Ascending aorta (tissue), 2 donors: ENCODE results near the gene WDR37. TPM values are rescaled to one million over a fixed set of nuclear protein-coding genes. Genes with fewer than 3 reads are reported as not detected.

Experiments used
- DNase-seq, 2 donors: peaks; one replicate each; pipeline ENCODE4 v3.0.0-alpha.2; 2019; ENCODE audit warnings: low spot score in 2 of 2
- H3K27ac ChIP-seq, 2 donors: fragments of 200-600 bp; sonication (generic); one replicate each; pipeline ENCODE4 v1.5.1; 2016 to 2017; ENCODE audit warnings: mild to moderate bottlenecking in 1 of 2
- H3K27me3 ChIP-seq: fragments of 200-600 bp; sonication (generic); one replicate; pipeline ENCODE4 v1.5.1; 2017
- H3K36me3 ChIP-seq, 2 donors: fragments of 200-600 bp; sonication (generic); one replicate each; pipeline ENCODE4 v1.5.1; 2016
- H3K4me1 ChIP-seq, 2 donors: fragments of 200-600 bp; sonication (generic); one replicate each; pipeline ENCODE4 v1.5.1; 2016 to 2017; ENCODE audit warnings: mild to moderate bottlenecking in 1 of 2
- H3K4me3 ChIP-seq, 2 donors: fragments of 200-600 bp; sonication (generic); one replicate each; pipeline ENCODE4 v1.5.1; 2016 to 2017; ENCODE audit warnings: mild to moderate bottlenecking in 1 of 2
- H3K9me3 ChIP-seq, 2 donors: fragments of 200-600 bp; sonication (generic); one replicate each; pipeline ENCODE4 v1.5.1; 2016
- CTCF ChIP-seq, 3 experiments: fragments of 200-600 bp in 2 of 3; fragments of 450-650 bp in 1 of 3; sonication (generic) in 2 of 3; IDR thresholded peaks; one replicate each; pipeline ENCODE4 v1.5.1; 2016 to 2019; ENCODE audit warnings: antibody characterized with exemption in 3 of 3, mild to moderate bottlenecking in 1 of 3, moderate library complexity in 1 of 3
- intact Hi-C: fragments of 100-400 bp; cut with DNase I; formaldehyde crosslinking; loops from one replicate; pipeline ENCODE4 v1.15.1; 2023
- total RNA-seq: library from RNA; depleted of rRNA; stranded (reverse); fragments of >200 nt; gene quantifications from one replicate; pipeline ENCODE4 v1.1.0, GENCODE V29; 2016

Gene WDR37
- total RNA-seq, 1 donor from 2014 or later, result 4.4 TPM

- no peaks in the 10 kb centered on the region for H3K9me3 ChIP-seq
- DNase-seq, result no peak
- no peak for TF ChIP-seq CTCF (IDR thresholded peaks at IDR 0.05)
- H3K36me3 ChIP-seq, result no peaks in the 10 kb centered on the region
- H3K27me3 ChIP-seq, result no peaks in the 10 kb centered on the region
- intact Hi-C loops, result no loop called here
- H3K4me3 ChIP-seq, result no peak overlapping the region
- H3K4me1 ChIP-seq, result no peaks in the 10 kb centered on the region
- no peak overlapping the region for H3K27ac ChIP-seq
These were observed 97.7 kb downstream of the WDR37 start for GRCh38 chr10:1153805-1154351.

GRCh38 chr10:1154531-1155295 is 98.5 kb downstream of the WDR37 start:
- Histone ChIP-seq H3K27ac (no peak overlapping the region), H3K4me3 (no peak overlapping the region), H3K36me3 (no peaks in the 10 kb centered on the region), H3K9me3 (no peaks in the 10 kb centered on the region), H3K27me3 (no peaks in the 10 kb centered on the region), H3K4me1 (no peaks in the 10 kb centered on the region)
- intact Hi-C loops, result no loop called here
- peak in 1 of 2 donors; percentile 31 for DNase-seq
- no peak for TF ChIP-seq CTCF (IDR thresholded peaks at IDR 0.05)

- Histone ChIP-seq H3K36me3 (no peaks in the 10 kb centered on the region), H3K4me3 (no peak overlapping the region), H3K4me1 (no peaks in the 10 kb centered on the region), H3K9me3 (no peaks in the 10 kb centered on the region), H3K27ac (no peak overlapping the region), H3K27me3 (no peaks in the 10 kb centered on the region)
- intact Hi-C loops, result no loop called here
- no peak for TF ChIP-seq CTCF (IDR thresholded peaks at IDR 0.05)
- DNase-seq, result peak in 1 of 2 donors; percentile 43
These were observed 99.8 kb downstream of the WDR37 start for GRCh38 chr10:1155791-1156615.

- Histone ChIP-seq H3K27ac (no peak overlapping the region), H3K36me3 (no peaks in the 10 kb centered on the region), H3K4me3 (no peak overlapping the region), H3K9me3 (no peaks in the 10 kb centered on the region), H3K4me1 (no peaks in the 10 kb centered on the region), H3K27me3 (no peaks in the 10 kb centered on the region)
- intact Hi-C loops, result no loop called here
- no peak for DNase-seq
- TF ChIP-seq CTCF (IDR thresholded peaks at IDR 0.05), result no peak
These were observed 100.4 kb downstream of the WDR37 start for GRCh38 chr10:1156616-1156886.

- H3K36me3 ChIP-seq, result no peaks in the 10 kb centered on the region
- H3K4me3 ChIP-seq, result no peak overlapping the region
- no peak for TF ChIP-seq CTCF (IDR thresholded peaks at IDR 0.05)
- H3K4me1 ChIP-seq, result no peaks in the 10 kb centered on the region
- no peak for DNase-seq
- H3K9me3 ChIP-seq, result no peaks in the 10 kb centered on the region
- intact Hi-C loops, result no loop called here
- no peaks in the 10 kb centered on the region for H3K27me3 ChIP-seq
- H3K27ac ChIP-seq, result no peak overlapping the region
These were observed 100.9 kb downstream of the WDR37 start for GRCh38 chr10:1156921-1157614.
